ENCODE data around the gene TSHZ2. TPM values are rescaled to one million over a fixed set of nuclear protein-coding genes. Genes with fewer than 3 reads are reported as not detected.
"Not testable (repeated sequence)": the region's sequence is repeated elsewhere in the genome, so short reads cannot be mapped to it uniquely, and the experiment has no call there.

TSHZ2 gene
- total RNA-seq, 1 donor from 2014 or later = 1.6 TPM

GRCh38 chr20:53321596-53321995, 349.4 kb downstream of the TSHZ2 start:
- FAIRE-seq (no peak), DNase-seq (ENCODE audit: low read depth) (no peak)
- Histone ChIP-seq H3K4me3 (ENCODE audit: low read depth, low read length) (no peak overlapping the region), H3K36me3 (ENCODE audit: control insufficient read depth, insufficient read depth, low read length) (no peaks in the 10 kb centered on the region), H3K27me3 (ENCODE audit: control insufficient read depth, insufficient read depth, low read length) (no peaks in the 10 kb centered on the region)
- TF ChIP-seq CTCF (IDR thresholded peaks at IDR 0.05; ENCODE audit: insufficient read depth, low read length, severe bottlenecking) = no peak

- no peak for FAIRE-seq
- TF ChIP-seq CTCF (IDR thresholded peaks at IDR 0.05; ENCODE audit: insufficient read depth, low read length, severe bottlenecking) = no peak
- no peak for DNase-seq (ENCODE audit: low read depth)
- no peak overlapping the region for H3K4me3 ChIP-seq (ENCODE audit: low read depth, low read length)
- no peaks in the 10 kb centered on the region for H3K36me3 ChIP-seq (ENCODE audit: control insufficient read depth, insufficient read depth, low read length)
- no peaks in the 10 kb centered on the region for H3K27me3 ChIP-seq (ENCODE audit: control insufficient read depth, insufficient read depth, low read length)
Observed at GRCh38 chr20:53322651-53323050, 350.5 kb downstream of the TSHZ2 start.

DNA sequence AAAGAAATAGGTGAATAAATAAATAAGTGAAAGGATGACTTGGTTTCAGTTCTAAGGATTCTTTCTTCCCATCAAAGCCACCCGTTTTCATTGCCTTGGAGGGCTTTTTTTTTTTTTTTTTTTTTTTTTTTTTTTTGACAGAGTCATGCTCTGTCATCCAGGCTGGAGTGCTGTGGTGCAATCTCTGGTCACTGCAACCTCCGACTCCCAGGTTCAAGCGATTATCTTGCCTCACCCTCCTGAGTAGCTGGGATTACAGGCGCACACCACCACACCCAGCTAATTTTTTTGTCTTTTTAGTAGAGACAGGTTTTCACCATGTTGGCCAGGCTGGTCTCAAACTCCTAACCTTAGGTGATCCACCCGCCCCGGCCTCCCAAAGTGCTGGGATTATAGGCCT, 351.3 kb downstream of the TSHZ2 start:
- H3K36me3 ChIP-seq (ENCODE audit: control insufficient read depth, insufficient read depth, low read length); H3K27me3 ChIP-seq (ENCODE audit: control insufficient read depth, insufficient read depth, low read length); DNase-seq (ENCODE audit: low read depth); H3K4me3 ChIP-seq (ENCODE audit: low read depth, low read length); FAIRE-seq: not testable (repeated sequence)

- Histone ChIP-seq H3K4me3 (ENCODE audit: low read depth, low read length) (no peak overlapping the region), H3K36me3 (ENCODE audit: control insufficient read depth, insufficient read depth, low read length) (no peaks in the 10 kb centered on the region), H3K27me3 (ENCODE audit: control insufficient read depth, insufficient read depth, low read length) (no peaks in the 10 kb centered on the region)
- DNase-seq (ENCODE audit: low read depth) (no peak), FAIRE-seq (no peak)
- TF ChIP-seq CTCF (IDR thresholded peaks at IDR 0.05; ENCODE audit: insufficient read depth, low read length, severe bottlenecking) = no peak
Observed at GRCh38 chr20:53324816-53325215, 352.7 kb downstream of the TSHZ2 start.

GRCh38 chr20:53328961-53329360, 356.8 kb downstream of the TSHZ2 start:
- Histone ChIP-seq H3K4me3 (ENCODE audit: low read depth, low read length) (no peak overlapping the region), H3K36me3 (ENCODE audit: control insufficient read depth, insufficient read depth, low read length) (no peaks in the 10 kb centered on the region), H3K27me3 (ENCODE audit: control insufficient read depth, insufficient read depth, low read length) (no peaks in the 10 kb centered on the region)
- TF ChIP-seq CTCF (IDR thresholded peaks at IDR 0.05; ENCODE audit: insufficient read depth, low read length, severe bottlenecking) = no peak
- no peak for DNase-seq (ENCODE audit: low read depth)
- FAIRE-seq = no peak

DNA sequence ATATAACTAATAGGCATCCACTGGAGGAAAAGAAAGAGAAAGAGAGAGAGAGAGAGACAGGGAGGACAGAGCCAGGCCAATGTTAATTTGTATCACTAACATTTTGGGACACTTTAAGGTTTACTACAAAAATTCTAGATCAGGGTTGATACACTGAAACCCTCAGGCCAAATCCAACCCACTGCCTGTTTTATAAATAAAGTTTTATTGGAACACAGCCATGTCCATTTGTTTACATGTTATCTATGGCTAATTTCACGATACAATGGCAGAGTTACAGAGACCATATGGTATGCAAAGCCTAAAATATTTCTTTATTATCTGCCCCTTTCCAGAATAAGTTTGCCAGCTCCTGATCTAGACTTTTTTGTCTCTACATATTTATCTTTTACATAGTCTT, 357.6 kb downstream of the TSHZ2 start:
- no peaks in the 10 kb centered on the region for H3K27me3 ChIP-seq (ENCODE audit: control insufficient read depth, insufficient read depth, low read length)
- FAIRE-seq (no peak), DNase-seq (ENCODE audit: low read depth) (no peak)
- no peak overlapping the region for H3K4me3 ChIP-seq (ENCODE audit: low read depth, low read length)
- no peak for TF ChIP-seq CTCF (IDR thresholded peaks at IDR 0.05; ENCODE audit: insufficient read depth, low read length, severe bottlenecking)
- H3K36me3 ChIP-seq (ENCODE audit: control insufficient read depth, insufficient read depth, low read length) = no peaks in the 10 kb centered on the region
